Ramos (cell line): ENCODE data around the gene SH3TC1.

Experiments
- in situ Hi-C: fragments of 300-500 bp; cut with MboI; formaldehyde crosslinking; loops from one replicate; pipeline ENCODE4 v1.14.3; 2022; ENCODE audit warnings: low sequenced_read_pairs; ENCODE audit not compliant: unreplicated experiment

Gene SH3TC1

DNA sequence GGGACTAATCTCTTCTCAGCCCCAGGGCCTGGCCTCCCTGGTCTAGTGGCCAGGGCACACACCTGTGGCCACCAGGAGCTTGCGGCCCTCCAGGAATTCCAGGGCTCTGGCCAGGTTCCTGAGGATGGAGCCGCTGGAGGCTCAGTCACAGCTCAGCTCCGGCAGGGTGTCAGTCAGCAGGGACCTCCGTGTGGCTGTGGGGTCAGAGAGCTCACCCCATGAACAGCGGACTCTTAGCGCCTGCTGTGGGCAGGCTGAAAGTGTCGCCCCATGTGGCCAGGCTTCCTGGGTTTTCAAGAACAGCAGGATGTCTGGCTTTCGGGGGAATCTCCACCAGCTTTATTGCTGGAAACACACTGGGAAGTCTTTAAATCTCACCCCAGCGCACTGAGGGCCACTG is 19.3 kb upstream of the SH3TC1 start:
- in situ Hi-C loops: loop anchor here (5.0 kb wide), 1 partner anchor 223 kb away; no protein-coding TSS in a partner anchor

DNA sequence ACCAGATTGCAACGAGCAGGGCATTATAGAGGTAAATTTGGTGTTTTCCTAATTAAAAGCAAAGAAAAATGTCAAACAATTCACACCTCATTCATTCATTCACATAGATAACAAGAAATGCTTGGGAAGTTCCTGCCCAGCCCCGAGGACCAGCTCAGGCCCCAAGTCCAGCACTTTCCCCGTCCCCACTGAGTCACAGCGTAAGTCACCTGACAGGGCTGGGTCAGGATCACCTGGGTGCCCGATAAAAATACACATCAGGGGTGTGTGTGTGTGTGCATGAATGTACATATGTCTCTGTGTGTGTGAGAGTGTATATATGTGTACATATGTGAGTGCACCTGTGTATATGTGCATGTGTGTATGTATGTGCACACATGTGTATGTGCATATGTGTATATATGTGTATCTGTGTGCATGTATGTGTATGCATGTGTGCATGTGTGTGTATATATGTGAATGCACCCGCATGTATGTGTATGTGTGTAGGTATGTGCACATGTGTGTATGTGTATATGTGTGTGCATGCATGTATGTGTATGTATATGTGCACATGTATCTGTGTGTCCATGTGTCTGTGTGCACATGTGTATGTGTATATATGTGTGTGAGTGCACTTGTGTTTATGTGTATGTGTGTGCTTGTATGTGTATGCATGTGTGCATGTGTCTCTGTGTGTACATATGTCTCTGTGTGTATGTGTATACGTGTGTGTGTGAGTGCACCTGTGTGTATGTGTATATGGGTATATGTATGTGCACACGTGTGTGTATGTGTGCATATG is 18.6 kb upstream of the SH3TC1 start:
- in situ Hi-C loops: no loop called here

DNA sequence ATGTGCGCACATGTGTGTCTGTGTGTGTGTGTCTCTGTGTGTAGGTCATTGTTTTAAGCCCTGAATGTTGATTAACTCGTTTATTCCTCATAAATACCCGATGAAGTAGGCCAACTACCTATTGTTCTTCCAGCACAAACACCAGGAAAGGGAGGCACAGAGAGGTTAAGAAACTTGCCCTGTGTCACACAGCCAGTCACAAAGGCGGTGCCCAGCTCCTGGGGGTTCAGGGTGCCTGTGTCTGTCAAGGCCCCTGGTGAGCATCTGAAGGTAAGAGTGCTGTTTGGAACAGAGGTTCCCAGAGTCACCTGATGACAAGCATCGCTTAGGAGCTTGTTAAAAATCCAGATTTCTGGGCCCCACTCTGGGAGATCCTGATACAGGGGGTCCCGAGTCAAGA is 18.0 kb upstream of the SH3TC1 start:
- in situ Hi-C loops: no loop called here

DNA sequence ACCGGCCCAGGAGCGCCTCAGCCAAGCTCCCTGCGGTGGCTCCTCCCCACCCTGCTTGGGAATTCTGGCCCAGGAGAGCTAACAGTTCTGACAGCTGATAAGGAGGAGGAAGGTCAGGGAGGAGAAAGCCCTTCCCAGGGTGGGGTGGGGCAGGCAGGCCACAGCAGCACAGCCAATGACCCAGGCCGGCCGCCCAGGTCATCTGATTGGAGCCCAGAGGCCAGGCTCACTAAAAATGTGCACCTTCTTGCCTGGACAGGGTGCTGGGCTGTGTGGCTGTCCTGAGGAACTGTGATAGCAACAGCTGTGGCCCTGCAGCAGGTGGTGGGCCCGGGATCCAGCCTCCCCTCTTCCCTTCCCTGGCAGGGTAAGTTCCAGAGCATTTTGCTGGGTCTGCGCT is 17.2 kb upstream of the SH3TC1 start:
- in situ Hi-C loops: no loop called here

DNA sequence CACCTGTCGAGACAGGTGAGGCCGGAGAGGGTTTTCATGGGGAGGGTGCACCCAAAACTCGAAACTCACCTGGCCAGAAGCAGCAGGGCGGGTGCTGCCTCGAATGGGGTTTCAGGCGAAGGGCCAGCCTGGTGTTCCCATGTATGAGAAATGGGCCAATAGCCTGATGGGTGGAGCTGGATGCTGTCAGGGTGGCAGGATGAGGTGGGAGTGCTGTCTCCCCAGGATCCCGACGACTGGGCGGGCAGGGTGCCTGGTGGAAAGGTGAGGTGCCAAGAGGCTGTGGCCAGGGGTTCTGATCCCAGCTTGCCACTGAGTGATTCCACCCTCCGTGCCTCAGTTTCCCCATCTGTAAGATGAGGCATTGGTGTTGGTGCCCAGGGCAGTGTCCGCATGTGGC is 16.8 kb upstream of the SH3TC1 start:
- in situ Hi-C loops: no loop called here

DNA sequence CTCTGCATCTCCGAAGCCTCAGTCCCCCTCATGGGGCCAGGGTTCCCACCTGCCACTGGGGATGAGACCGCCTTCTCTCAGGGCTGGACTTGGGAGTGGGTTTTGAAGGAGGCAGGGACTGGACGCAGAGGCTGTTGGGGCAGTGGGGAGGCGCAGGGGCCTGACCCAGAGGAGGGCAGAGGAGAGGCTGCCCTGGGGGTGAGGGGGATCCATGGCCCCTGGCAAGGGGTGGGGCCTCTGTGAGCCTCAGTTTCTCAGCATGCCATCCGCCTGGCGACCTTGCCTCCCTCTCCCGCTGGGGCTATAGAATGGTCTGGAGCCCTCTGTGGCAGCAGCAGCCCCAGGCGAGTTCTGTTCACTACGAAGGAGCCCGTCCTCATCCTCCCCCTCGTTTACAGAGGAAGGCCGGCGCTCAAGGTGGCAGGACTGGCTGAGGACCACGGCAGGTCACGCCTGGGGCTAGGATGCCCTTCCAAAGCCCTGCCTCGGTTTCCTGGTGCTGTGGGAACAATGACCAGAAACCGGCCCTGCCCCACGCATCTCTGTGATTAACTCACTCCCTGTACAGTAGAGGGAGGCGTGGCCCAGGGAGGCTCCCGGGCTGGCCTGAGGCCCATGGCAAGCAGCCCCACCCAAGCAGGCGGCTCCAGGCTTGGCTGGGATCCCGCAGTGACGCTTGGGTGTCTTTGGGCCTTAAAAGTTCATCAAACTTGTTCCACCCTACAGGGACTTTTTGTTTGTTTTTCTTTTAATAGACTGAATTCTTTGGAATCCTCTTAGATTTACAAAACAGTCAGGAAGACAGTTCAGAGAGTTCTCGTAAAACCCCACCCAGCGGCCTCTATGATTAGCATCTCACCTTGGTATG is 16.0 kb upstream of the SH3TC1 start:
- in situ Hi-C loops: no loop called here

DNA sequence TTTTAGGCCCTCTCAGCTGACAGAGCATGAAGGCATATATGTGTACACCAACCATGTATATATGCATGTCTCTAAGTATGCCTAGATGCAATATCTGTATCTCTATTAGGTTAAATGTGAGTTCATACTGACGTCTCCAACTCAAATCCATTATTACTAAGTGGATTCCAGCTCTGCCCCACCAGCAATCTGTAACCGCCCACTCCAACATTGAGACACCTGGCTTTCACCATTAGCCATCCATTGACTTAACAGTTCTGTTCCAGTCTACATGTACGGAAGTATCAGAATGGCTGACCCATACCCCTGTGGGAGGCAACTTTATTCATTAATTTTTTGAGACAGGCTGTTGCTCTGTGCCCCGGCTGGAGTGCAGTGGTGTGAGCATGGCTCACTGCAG is 15.0 kb upstream of the SH3TC1 start:
- in situ Hi-C loops: no loop called here

DNA sequence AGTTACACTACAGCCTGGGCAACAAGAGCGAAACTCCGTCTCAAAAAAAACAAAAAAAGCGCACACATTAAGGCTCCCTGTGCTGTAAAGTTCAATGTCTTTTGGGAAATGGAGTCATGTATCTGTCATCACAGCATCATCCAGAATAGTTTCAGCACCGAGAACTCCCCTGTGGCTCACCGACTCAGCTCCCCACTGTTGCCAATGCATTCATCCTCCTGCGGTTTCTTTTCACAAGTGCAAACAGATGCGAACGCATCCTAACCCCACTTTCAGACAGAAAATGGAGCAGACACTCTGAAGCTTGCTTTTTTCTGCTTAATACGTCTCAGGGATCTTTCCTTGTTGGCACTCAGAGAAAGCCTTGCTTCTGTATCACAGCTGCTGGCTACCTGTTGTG is 13.8 kb upstream of the SH3TC1 start:
- in situ Hi-C loops: no loop called here

DNA sequence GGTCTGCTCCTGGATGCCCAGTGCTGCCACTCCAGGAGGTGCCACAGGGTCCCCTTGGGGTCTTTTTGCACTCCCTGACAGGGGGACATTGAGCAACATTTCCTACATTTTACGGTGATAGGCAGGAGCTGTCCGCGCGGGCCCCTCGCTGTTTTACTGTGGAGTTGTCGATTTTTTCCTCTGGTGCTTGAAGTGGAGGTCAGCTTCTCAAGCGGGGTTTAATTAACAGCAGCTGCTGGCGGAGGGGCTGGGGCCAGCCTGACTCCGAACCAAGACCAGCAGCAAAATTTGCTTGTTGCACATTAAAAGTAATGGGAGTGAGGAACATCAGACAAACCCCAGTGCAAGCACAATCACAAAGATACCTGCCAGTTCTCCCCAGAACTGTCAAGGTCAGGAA is 13.2 kb upstream of the SH3TC1 start:
- in situ Hi-C loops: no loop called here

DNA sequence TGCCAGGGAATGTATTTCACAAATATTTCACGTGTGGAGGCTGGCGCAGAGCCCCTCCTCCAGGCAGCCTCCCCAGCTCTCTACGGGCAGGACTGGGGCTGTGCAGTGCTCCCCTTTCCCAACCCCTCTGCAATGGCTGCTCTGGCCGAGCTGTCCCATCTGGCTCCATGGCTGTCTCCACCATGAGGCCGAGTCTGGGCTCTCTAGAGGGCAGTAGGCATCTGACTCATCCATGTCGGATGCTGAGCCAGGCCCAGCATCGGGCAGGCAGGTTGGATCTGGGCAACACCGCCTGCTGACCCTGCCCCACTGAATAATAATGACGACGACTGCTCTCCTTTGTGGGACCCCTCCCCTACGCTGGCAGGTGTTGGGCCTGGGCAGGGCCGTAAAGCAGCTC is 11.0 kb upstream of the SH3TC1 start:
- in situ Hi-C loops: no loop called here

DNA sequence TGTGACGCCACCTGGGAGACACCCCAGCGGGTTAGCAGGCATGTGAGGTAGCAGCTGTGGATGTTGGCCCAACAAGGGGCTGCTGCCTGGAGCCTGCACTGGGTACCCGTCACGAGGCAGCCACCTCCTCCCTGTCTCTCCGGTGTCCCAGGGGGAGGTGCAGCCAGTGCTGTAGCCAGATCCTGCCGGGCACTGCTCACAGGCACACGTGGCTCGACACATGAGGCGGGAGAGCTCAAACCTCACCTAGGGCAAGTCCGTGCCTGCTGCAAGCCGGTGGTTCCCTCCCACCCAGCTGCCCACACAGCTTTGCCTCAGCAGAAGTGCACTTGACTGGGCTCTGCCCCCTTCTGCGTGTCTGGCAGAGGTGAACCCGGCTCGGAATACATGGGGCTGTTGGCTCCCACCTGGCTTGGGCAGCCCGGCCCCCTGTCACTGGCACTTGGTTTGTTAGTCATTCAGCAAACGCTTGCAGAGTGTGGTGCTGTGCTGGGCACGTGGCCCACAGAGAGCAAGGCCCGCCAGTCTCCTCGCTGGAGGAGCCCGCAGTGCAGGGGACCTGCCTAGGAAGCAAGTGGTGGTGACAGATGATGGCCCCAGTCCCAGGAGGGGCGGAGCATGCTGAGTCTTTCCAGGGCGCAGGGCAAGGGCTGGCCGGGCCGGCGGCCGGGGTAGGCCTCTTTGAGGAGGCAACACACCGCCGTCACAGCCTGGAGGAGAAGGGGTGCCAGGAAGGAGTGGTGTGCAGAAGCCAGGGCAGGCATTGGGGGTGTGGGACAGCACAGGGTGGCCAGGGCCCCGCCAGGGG is 10.1 kb upstream of the SH3TC1 start:
- in situ Hi-C loops: no loop called here

DNA sequence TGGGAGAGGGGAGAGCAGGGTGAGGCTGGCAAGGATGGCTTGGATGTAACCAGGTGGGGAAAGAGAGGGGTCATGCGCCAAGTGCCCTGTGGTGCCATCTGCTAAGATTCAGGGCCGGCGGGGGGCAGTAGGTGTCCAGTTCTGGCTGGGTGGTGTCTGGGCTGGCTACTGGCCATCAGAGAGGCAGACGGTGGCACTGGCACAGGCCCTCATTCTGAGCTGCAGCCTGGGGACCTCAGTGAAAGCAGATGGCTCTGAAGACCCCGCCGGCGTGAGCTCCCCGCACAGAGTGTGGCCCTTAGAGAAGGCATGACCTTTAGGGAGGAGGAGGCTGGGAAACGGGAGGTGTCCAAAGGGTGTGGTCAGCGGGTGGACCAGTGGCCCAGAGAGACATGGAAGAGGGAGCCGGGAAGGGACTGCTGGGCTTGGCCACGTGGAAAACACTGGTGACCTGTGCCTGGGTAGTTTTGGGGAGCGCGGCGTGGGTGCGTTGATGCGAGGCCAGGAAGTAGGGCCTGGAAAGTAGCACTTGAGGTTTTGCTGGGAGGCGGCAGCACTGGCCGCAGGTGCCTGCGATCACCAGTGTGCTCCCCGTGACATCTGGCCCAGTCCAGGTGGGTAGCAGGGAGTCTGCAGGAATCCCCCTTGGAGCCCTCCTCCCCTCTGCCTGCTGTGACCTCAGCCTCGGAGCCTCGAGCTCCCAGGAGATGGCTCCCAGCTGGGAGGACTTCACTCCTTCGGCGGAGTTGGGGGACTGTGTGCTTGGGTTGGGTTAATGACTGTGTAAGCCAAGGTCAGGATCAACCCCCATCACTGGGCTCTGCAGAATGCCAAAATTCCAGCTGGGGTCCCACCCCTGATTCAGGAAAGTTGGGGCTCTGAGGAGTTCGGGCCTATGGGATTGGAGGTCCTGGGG is 9.3 kb upstream of the SH3TC1 start:
- in situ Hi-C loops: no loop called here

DNA sequence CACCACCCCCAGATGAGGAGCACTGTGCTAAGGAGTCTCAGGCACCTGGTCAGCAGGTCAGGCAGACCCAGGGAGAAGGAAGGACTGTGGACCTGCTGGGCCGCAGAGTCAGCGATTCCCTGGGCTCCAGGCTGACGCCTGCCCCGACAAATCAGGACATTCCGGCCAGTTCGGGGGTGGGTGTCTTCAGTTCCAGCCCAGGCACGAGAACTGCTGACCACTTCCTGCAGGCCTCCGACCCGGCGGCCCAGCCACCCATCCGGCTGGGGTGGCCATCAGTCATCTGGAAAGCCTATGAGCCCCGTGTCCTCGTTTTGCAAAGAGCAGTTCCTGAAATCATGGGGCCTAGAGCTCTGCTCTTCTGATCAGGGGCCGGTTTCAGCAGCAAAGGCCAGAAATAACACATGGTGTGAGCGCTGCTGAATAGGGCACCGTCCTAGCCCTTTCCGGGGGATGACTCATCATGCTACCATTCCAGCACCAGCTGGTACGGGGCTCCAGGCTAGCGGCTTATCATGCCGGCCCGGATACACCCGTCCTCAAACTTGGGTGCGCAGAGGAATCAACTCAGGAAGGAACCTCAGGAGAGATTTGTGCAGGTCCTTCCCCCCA is 7.8 kb upstream of the SH3TC1 start:
- in situ Hi-C loops: no loop called here

DNA sequence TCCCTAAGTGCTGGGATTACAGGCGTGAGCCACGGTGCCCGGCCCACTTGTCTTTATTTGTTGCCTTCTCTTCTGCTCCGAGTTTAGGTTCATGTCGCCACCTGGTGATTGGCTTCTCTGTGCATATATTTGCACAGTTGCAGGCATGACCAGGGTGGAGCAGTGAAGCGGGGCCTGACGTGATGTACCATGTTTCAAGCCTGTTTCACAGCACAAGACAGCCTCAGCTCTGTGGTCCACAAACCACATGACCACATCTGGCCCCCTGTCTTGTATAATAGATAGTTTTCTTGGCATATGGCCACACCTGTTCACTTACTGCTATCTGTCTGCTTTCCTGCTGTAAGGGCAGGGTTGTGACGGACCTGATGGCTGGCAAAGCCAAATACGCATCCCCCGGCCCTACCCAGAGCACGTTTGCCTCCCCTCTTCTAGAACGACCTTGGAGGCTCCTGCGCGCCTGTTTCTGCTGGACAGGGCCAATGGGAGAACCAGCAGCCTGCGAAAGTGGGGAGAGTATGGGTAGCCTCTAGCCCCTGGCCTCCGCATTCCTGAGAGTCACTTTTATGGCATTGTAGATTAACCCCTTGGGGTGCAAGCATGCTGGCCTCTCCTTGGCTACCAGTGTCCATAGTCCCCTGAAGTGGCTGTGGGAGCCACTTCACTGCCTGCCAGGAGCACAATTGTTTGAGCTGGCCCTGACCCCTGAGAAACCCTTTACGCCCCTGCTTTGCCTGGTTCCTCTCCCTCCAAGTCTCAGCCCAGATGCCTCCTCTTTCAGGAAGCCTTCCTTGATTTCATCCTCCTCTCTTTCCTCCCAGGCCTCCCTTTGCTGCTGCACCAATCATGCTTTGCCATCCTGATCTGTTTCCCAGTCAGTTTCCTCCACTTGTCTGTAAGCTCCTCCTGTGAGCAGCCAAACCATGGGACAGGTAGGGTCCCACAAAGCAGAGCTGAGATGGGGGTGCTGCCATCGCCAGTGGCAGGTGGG is 6.0 kb upstream of the SH3TC1 start:
- in situ Hi-C loops: no loop called here

DNA sequence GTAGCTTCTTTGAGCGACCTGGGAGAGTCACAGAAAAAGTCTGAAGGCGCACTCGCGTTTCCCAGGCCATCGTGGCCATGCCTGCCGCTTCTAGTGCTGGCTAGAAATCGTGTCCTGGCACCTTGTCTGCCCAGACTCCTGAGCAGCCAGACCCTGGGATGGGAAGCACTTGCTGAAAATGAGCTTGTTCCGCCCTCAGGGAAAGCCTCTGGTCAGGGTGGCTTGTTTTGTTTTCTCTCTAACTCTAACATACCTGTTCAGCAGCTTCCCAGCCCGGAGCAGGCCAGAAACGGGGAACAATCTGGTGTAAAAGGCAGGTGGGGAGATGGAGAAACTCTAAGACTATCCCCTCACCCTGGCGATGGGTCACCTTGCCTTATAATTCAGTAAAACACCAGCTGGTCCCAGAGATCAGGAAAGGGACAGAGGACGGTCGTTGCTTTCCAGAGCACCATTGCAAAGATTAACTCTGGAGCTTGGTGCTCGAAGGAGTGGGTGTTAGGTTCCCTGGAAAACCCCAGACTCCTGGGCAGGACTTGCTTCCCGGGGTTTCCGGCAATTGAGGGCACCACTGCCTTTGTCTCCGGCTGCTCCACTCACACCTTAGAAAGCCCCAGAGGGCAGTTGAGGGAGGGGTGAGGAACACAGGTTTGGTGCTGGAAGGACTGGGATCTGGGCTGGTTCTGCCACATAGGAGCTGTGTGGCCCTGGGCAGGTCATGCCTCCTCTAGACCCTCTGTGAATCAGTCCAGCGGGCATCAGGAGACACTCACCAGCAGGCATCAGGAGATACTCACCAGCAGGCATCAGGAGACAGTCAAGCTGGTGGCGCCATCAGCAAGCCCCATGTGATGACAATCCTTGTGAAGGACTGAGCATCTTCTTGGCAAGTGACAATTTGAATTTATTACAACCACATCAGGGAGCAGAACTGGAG is 4.5 kb upstream of the SH3TC1 start:
- in situ Hi-C loops: no loop called here

DNA sequence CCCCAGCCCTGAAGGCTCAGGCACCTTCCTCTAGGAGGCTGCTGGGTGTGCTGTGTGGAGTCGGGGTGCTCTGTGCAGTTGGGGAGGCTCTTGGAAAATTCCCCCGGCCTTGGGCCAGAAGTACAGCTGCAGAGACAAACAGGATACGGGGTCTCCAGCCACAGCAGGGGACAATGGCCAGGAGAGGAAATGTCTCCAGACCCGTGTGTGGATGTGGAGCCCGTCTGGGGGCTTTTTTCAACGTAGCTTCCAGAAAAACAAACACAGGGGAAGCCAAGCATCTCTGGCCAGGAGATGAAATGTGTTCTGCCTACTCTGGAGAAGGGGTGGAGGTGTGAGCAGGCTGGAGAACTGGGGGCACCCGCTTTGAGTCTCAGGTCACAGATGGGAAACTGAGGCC is 3.7 kb upstream of the SH3TC1 start:
- in situ Hi-C loops: no loop called here

DNA sequence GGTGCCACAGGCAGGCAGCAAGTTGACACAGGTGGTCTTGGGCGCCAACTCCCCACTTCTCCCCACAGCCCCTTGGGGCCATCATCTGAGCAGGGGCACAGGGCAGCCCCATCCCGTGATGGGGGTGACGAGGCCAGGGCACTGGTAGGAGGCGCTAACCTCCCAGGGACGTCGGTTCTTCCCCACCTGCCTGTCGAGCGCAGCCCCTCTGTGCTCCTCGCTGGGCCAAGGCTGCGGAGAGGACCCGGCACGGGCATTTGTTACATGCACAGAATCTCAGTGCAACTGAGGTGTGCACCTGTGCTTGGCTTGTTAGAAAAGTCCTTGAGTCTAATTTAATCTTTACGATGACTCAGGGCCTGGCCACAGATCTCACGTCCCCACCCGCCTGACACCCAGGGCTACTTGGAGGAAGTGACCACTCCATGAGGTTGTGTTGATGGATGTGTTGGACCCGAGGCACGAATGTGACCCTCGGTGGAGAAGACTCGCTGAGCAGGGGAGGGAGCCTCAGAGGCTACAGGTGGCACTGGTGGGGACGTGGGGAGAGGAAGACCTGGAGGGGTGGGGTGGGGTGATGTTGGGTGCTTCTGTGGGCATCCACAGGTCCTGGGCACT is 3.1 kb upstream of the SH3TC1 start:
- in situ Hi-C loops: no loop called here
